CD4-positive, alpha-beta T cell treated with Interleukin-6 at 100 ng/mL for 8 hours (primary cell): ENCODE results near the gene POLR3H.

Experiments
- DNase-seq: peaks from one replicate; pipeline ENCODE4 v3.0.0-alpha.2; 2020; ENCODE audit warnings: mixed read lengths, low spot score

Gene POLR3H

GRCh38 chr22:41516462-41516861 lies 27.8 kb downstream of the POLR3H start:
- DNase-seq, result no peak

GRCh38 chr22:41513391-41513790 lies 30.9 kb downstream of the POLR3H start:
- no peak for DNase-seq

DNA sequence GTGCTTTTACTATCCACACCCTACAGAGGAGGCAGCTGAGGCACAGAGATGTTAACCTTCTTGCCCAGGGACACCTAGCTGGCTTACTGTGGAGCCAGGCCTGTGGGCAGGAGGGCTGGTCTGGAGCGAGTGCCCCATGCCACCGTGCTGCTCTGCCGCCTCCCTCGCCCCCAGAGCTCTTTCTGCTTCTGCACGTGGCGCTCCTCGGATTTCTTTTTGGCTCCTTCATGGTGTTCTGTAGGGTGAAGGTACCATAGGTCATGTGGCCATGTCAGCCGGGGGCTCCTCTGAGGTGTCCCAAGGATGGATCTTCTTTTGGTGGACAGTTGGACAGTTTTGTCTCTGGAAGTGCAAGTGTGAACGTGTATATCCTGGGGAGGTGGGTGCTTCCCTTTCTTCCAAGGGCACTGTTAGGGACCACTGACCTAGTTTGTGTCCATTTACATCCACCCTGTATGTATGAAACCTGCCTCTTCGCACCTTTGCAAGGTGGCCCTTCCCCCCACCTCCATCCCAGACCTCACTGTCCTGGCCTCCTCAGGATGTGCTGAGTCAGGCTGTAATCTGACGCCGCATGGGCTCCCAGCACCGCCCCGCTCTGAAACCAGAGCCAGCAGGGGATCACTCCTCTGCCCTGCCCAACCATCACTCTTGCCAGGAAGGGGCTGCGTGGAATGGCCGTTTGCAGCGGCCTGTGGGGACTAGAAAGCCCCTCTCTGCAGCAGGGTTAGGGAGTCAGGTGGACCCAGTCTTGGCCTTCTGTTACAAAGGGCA lies 31.7 kb downstream of the POLR3H start:
- no peak for DNase-seq

GRCh38 chr22:41511521-41511968 lies 32.7 kb downstream of the POLR3H start:
- DNase-seq, result no peak

- no peak for DNase-seq
These were observed 35.5 kb downstream of the POLR3H start for GRCh38 chr22:41508770-41509170.

GRCh38 chr22:41507330-41508063 lies 36.8 kb downstream of the POLR3H start:
- no peak for DNase-seq

- no peak for DNase-seq
These were observed 38.6 kb downstream of the POLR3H start for GRCh38 chr22:41505511-41506220.

DNA sequence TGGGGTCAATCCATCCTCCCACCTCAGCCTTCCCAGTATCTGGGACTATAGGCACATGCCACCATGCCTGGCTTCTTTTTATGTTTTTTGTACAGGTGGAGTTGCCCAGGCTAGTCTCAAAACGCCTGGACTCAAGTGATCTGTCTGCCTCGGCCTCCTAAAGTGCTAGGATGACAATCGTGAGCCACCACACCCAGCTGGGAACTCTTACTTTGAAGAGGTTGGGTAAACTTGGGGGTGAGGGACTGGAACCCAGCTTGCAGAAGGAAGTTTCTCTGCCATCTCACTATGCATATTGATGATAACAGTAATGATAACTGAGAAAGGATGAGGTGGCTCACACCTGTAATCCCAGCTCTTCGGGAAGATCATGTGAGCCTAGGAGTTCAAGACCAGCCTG lies 39.5 kb downstream of the POLR3H start:
- no peak for DNase-seq

- DNase-seq, result no peak
These were observed 39.9 kb downstream of the POLR3H start for GRCh38 chr22:41504397-41504796.

- no peak for DNase-seq
These were observed 43.1 kb downstream of the POLR3H start for GRCh38 chr22:41501209-41501608.

GRCh38 chr22:41500303-41500702 lies 44.0 kb downstream of the POLR3H start:
- DNase-seq, result no peak

DNA sequence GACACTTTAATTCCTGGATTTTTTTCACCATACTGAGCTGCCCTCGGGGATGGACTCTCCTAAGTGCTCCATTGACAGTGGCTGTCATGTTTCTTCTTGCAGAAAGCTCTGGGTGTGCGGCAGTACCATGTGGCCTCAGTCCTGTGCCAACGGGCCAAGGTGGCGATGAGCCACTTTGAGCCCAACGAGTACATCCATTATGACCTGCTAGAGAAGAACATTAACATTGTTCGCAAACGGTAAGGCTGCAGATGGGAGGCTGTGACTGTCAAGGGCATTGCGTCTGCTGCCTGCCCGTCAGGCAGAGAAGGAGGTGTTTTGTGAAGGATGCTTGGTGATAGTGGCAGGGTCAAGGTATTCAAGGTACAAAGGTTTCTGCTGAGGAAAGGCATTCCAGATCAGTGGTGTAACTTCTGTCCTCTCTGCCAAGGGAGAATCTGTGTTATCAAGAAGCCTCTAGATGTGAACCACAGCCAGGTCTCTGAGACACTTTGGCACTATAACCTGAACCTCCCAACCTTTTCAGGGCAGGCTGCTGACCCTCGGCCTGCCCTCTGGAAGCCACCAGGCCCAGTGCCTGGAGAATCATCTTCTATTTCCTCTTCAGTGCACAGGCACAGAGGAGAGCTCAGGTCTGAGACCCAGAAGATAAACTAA lies 44.5 kb downstream of the POLR3H start:
- no peak for DNase-seq

DNA sequence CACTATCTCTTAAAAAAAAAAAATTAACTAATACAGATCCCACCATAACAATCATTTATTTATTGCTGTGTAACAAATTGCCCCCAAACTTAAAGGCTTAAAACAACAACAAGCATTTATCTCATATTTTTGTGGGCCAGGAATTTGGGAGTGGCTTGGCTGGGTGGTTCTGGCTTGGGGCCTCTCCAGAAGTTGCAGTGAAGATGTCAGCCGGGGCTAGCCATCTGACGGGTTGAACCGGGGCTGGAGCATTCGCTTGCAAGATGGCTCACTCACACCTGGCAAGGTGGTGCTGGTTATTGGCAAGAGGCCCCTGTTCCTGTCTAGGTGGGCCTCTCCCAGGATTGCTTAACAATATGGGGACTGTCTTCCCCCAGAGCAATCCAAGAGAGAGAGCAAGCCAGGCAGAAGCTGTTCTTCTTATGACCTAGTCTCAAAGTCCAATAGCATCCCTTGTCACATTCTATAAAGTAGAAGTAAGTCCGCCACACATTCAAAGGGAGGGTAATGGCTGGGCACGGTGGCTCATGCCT lies 45.9 kb downstream of the POLR3H start:
- no peak for DNase-seq

GRCh38 chr22:41491374-41492100 lies 52.7 kb downstream of the POLR3H start:
- no peak for DNase-seq

DNA sequence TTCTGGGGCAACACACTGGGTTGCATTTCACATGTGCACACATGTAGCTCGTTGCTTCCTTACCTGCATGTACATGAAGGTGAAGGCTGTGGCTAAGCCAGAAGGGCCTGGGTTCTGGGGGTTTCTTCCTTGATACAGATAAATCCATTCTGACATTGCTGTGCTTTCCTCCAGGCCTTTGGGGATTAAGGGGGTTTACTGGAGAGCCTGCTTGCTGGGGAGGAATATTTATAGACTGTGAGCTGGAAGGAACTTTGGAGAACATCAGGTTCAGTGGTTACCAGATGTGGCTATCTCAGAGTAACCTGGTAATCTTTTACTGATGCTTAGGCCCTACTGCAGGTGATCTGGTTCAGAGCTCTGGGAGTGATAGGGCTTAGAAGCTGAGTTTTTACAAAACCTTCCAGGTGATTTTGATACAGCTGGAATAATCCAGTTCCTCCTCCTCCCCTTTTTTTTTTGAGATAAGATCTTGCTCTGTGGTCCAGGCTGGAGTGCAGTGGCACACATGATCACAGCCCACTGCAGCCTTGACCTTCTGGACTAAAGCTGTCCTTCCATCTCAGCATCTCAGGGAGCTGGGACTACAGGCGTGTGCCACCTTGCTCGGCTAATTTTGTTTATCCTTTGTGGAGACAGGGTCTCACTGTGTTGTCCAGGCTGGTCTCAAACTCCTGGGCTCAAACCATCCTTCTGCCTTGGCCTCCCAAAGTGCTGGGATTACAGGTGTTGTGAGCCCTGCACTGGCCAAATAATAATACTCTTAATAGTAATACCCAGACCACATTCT lies 55.5 kb downstream of the POLR3H start:
- no peak for DNase-seq

DNA sequence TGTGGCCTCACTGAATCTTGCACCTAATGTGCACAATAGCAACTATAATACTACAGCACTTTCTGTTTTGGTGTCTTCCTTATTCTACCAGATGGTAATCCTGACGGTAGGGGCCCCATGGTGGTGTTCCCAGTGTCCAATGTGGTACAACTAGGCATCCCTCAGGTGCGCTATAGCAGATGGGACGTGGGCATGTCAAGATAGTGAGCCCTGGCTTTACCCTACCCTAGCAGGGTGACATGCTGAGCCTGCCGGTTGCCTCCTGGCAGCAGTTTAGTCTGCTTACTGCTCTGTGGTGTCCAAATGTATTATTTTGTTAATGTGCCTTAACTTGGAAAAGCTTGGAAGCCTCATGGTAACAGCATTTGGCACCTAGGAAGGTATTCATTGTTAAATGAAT lies 56.2 kb downstream of the POLR3H start:
- no peak for DNase-seq

GRCh38 chr22:41487037-41487935 lies 57.0 kb downstream of the POLR3H start:
- no peak for DNase-seq

DNA sequence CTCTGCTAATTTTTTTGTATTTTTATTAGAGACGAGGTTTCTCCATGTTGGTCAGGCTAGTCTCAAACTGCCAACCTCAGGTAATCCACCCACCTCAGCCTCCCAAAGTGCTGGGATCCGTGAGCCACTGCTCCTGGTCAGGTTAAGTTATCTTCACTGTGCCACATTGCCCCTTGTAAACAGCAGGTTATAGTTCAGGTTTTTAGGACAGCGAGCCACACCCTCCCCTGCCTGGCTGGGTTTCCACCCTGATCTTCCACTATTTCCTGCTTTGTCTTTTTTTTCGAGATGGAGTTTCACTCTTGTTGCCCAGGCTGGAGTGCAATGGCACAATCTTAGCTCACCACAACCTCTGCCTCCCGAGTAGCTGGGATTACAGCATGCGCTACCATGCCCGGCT lies 59.2 kb downstream of the POLR3H start:
- DNase-seq, result no peak

DNA sequence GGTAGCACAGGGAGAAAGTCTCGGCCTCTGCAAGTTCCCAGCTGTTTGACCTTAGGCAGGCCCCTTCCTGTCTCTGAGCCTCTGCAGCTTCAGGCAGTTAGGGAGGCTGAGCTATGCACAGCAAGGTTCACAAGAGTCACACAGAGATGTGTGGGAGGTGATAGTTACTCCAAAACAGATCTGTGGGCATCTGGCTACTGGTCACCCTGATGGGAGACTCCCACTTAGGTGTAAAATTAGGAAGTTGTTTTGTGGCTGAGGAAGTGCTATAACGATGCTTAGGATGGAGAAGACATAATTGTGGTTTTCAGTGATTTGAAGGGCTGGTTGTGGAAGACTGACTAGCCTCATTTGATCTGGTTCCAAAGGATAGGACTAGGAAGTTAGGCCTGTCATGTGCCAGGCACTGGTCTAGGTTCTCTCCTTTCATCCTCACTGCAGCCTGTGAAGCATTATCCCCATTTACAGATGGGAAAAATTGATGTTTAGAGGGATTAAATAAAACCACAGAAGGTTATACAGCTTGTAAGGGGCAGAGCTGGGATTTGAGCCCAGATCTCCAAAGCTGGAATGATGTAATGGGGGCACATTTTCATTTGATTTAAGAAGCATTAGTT lies 61.8 kb downstream of the POLR3H start:
- DNase-seq, result no peak
